Jurkat, Clone E6-1 (cell line): ENCODE results near the gene ZNF792.
A peak's percentile ranks its signal among the peaks of the same experiment; 100 is the strongest.
"Not testable (repeated sequence)": the region's sequence is repeated elsewhere in the genome, so short reads cannot be mapped to it uniquely, and the experiment has no call there.

Experiments used
- DNase-seq: peaks from one replicate; pipeline ENCODE4 v3.0.0-alpha.2; 2011; ENCODE audit warnings: low read depth, low spot score
- H3K4me3 ChIP-seq: 2 replicates; pipeline ENCODE4 v1.5.1; 2011; ENCODE audit warnings: mild to moderate bottlenecking, low read length, control low read depth, moderate library complexity

ZNF792 gene

DNA sequence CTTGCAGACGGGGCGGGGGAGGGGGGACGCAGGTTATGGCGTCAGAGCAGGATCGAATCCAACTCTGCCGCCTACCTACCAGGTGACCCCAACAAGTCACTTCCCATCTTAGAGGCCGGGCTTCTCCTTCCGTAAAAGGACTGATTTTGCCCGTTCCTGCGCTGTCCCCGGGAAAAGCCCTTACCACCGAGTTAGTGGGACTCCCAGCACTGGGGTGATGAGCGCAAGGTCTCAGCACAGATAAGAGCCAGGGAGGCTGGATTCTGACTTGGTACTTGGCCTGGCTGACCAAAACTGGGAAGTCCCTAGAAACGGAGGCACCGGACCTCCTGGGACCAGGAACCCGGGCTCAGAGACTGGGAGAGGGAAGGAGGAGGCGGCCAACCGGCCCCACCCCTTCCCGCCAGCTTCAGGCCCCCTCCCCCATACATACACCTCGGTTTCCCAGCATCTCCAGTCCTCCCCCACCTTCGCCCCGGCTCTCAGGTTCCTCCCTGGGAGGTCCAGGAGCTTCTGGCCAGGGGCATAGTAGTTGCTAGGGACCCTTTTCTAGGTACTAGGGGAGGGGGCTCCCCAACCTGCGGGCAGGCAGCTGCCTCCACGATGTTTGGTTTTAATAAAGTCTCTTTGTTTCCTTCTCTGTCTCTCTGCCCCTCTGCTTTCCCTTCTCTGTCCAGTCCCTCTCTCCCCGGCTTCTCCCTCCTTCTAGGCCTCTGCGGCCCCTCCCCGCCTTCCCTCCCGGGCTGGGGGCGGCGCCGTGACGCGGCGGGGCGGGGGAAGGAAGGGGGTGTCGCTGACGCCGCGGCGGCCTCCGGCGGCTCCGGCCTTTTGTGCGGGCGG is 35.7 kb upstream of the ZNF792 start, which contains the start of gene GRAMD1A:
TSS of gene GRAMD1A (plus strand) at position 826 of the 840 bp plus-strand sequence. CDS start 156 bp downstream, outside the sequence.
- H3K4me3 ChIP-seq = peak within 1 kb of the TSS; percentile 75
- peak; percentile 41 for DNase-seq

DNA sequence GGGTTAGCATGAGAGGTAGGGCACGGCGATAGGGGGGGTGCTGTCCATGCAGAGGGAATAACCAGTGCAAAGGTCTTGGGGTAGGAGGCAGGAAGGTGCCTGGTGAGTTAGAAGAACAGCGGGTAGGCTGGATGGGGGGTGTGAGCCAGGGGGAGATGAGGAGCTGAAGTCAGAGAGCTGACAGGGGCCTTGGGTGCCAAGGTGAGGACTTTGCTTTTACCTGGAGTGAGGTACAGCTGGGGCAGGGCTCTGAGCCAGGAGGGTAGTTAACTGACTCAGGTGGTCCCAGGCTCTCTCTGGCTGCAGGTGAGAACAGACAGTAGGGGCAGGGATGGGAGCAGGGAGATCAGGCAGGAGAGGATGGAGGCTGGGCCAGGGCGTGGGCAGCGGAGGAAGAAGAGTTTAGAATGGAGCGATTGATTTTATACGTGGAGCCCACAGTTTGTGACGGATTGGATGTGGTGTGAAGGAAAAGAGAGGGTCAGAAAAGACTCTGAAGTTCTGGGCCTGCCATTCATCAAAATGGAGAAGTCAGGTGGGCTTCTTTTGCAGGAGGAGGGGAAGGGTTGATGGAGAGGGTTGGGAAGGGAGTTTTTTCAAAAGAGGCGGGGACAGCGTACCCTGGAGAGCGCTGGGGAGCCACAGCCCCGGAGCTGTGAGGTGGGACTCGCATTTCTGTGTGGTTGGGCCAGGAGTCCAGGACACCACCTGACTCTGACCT is 34.9 kb upstream of the ZNF792 start:
- no peak for DNase-seq
- H3K4me3 ChIP-seq = no peak overlapping the region; the same call in 1 of the 2 replicates

GRCh38 chr19:34998224-34998623 is 34.2 kb upstream of the ZNF792 start:
- not testable (repeated sequence) for DNase-seq, H3K4me3 ChIP-seq

- DNase-seq = peak; percentile 67
- H3K4me3 ChIP-seq = no peak overlapping the region; the same call in 1 of the 2 replicates
Measured at GRCh38 chr19:34997071-34997617, 33.1 kb upstream of the ZNF792 start.

GRCh38 chr19:34995551-34995950 is 31.5 kb upstream of the ZNF792 start:
- no peak overlapping the region for H3K4me3 ChIP-seq
- DNase-seq = no peak

- DNase-seq = no peak
- no peak overlapping the region for H3K4me3 ChIP-seq
Measured at GRCh38 chr19:34994643-34995541, 30.9 kb upstream of the ZNF792 start.

GRCh38 chr19:34994286-34994642 is 30.2 kb upstream of the ZNF792 start:
- H3K4me3 ChIP-seq = no peak overlapping the region
- no peak for DNase-seq

DNA sequence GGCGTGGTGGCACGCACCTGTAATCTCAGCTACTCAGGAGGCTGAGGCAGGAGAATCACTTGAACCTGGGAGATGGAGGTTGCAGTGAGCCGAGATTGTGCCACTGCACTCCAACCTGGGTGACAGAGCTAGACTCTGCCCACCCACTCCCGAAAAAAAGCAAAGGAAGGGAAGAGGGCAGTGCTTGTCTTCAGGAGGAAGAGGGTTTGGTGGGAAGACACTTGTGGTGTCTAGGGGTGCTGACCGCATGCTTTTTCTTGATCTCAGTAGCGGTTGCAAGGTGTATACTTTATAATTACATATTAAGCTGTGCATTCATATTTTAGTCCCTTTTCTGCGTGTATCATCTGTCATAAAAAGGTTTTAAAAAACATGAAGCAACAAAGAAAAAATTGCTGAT is 28.6 kb upstream of the ZNF792 start:
- DNase-seq = peak; percentile 51
- H3K4me3 ChIP-seq = not testable (repeated sequence)

DNA sequence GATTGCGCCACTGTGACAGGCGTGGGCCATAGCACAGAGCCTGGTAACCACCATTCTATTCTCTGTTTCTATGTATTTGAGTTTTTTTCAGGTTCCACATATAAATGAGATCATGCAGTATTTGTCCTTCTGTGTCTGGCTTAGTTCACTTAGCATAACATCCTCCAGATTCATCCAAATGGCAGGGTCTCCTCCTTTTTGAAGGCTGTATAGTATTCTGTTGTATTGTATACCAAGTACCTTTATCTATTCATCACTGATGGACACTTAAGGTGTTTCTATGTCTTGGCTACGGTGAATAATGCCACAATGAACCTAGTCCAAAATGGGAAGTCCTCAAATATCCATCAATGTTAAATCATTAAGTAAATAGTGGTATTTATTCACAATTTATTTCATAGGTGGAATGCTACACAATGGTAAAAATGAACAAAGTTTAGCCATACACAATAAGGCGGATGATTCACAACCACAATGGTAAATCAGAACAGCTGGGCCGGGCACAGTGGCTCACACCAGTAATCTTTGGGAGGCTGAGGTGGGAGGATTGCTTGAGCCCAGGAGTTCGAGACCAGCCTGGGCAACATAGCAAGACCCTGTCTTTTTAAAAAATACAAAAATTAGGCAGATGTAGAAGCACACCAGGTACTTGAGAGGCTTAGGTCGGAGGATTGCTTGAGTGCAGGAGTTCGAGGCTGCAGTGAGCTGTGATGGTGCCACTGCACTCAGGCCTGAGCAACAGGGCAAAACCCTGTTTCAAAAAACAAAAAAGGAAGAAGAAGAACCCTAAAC is 27.7 kb upstream of the ZNF792 start:
- no peak for DNase-seq
- H3K4me3 ChIP-seq = no peak overlapping the region

GRCh38 chr19:34990578-34991192 is 26.7 kb upstream of the ZNF792 start:
- DNase-seq = no peak
- no peak overlapping the region for H3K4me3 ChIP-seq

DNA sequence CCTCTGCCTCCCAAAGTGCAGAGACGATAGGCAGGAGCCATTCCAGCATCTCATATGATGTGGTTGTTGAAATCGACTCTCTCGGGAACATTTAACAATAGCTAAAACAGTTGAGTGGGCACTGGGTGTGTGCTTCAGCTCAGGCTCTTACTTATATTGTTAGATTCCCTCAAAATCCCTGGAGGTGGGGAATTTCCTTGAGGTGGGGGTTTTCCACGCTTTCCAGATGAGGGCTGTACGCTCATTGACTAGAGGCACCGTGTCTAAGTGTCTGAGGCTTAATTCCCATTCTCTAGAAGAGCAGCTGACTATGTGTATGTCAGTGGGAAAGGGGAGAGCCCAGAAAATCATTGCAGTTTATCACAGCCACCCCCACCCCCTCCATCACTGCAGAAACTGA is 25.3 kb upstream of the ZNF792 start:
- H3K4me3 ChIP-seq = no peak overlapping the region

GRCh38 chr19:34988119-34988518 is 24.1 kb upstream of the ZNF792 start:
- no peak overlapping the region for H3K4me3 ChIP-seq
- no peak for DNase-seq

More for the DNA sequence above, 25.3 kb upstream of the ZNF792 start:
- DNase-seq = no peak

DNA sequence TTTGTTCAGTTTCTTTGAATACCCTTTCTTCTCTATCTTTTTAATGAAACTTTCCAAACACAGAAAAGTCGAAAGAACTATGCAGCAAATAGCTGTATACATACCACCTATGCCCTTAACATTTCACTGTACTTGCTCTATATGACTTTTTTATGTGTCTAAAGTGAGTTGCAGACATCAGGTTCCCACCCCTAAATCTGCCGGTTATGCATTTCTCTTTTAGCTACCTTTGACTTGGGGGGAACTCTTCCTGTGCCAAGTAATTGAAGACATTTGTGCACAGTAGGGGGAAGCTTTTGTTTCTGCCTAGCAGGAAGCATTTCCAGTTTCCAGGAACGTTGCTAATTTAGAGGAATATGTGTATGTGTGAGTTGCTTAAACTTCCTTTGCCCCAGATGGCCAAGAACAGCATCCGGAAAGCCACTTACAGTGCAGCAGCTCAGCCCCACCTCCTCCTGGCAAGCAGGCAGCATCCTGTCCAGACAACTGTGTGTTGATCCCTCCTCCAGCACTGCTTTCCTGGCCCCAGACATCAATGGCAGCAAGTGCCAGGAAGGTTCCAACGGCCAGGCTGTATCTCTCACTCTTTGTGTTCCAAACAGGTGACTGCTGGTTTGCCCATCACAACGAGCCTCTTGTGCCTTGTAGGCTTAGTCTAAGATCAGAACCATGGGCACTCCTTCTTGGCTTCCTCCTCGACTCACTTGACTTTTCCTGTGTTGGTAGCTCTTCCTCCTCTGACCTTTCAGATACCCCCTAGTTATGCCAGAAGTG is 21.4 kb upstream of the ZNF792 start:
- no peak overlapping the region for H3K4me3 ChIP-seq
- no peak for DNase-seq

- H3K4me3 ChIP-seq = no peak overlapping the region
- DNase-seq = no peak
Measured at GRCh38 chr19:34984287-34984686, 20.3 kb upstream of the ZNF792 start.

- no peak for DNase-seq
- H3K4me3 ChIP-seq = no peak overlapping the region
Measured at GRCh38 chr19:34983786-34984185, 19.8 kb upstream of the ZNF792 start.

- no peak overlapping the region for H3K4me3 ChIP-seq
- no peak for DNase-seq
Measured at GRCh38 chr19:34982275-34982674, 18.2 kb upstream of the ZNF792 start.
